GM12878 (cell line): ENCODE data around the gene RASSF8. TPM values are rescaled to one million over a fixed set of nuclear protein-coding genes. Genes with fewer than 3 reads are reported as not detected.

Experiments used
- ATAC-seq: fragments of 200-7000 bp; cut with Tn5 transposase; 3 replicates; pipeline ENCODE4 v1.9.1; 2020; ENCODE audit warnings: mild to moderate bottlenecking, moderate library complexity
- BruUV-seq: library from RNA; stranded (reverse); fragments of 400-500 nt; replicated peaks from 2 replicates; lab custom pipeline; 2021; lab: Mats Ljungman, UMichigan
- CTCF ChIA-PET: fragments of 300-600 bp; sonication (Branson Sonifier 250); formaldehyde crosslinking; extraction: SDS; loops from one replicate; lab custom pipeline; 2021; ENCODE audit warnings: inconsistent platforms; lab: Yijun Ruan, JAX
- POLR2A ChIA-PET: fragments of 350-600 bp; formaldehyde crosslinking; extraction: SDS; loops from one replicate; lab custom pipeline; 2021; ENCODE audit warnings: inconsistent platforms; lab: Charles Lee
- RAD21 ChIA-PET: fragments of 300-600 bp; sonication (Branson Sonifier 250); formaldehyde crosslinking; loops from one replicate; lab custom pipeline; 2023; ENCODE audit warnings: antibody characterized with exemption; ENCODE audit not compliant: unreplicated experiment; lab: Charles Lee
- SMC1A ChIA-PET: fragments of 300-600 bp; sonication (Branson Sonifier 250); formaldehyde crosslinking; loops from one replicate; lab custom pipeline; 2023; ENCODE audit not compliant: unreplicated experiment, uncharacterized antibody; lab: Charles Lee
- DNase-seq: peaks from one replicate; pipeline ENCODE4 v3.0.0-alpha.2; 2011; ENCODE audit warnings: low read depth, low spot score
- FAIRE-seq: peaks from 3 replicates; lab custom pipeline; 2011; peaks lifted over from hg19 to GRCh38; lab: Jason Lieb, UNC
- H2AFZ ChIP-seq: 2 replicates; pipeline ENCODE4 v1.6.0; 2011; ENCODE audit warnings: low read depth, low read length, control low read depth; ENCODE audit not compliant: control insufficient read depth
- H3K27ac ChIP-seq: 2 replicates; pipeline ENCODE4 v1.5.1; 2011; ENCODE audit warnings: control low read depth; ENCODE audit not compliant: control insufficient read depth, insufficient read depth
- H3K27me3 ChIP-seq, 2 experiments: replicated peaks in 1 of 2; 2 replicates each; pipeline versions ENCODE4 v1.6.0 to v1.6.1; 2011; ENCODE audit warnings: low read length in 1 of 2; ENCODE audit not compliant: control insufficient read depth in 2 of 2, insufficient read depth in 2 of 2
- H3K36me3 ChIP-seq, 2 experiments: 2 replicates each; pipeline ENCODE4 v1.5.1; 2011; ENCODE audit warnings: low read length in 1 of 2; ENCODE audit not compliant: control insufficient read depth in 2 of 2, insufficient read depth in 2 of 2
- H3K4me1 ChIP-seq: 2 replicates; pipeline ENCODE4 v1.6.1; 2011; ENCODE audit warnings: mild to moderate bottlenecking, low read length, moderate library complexity, mixed read lengths; ENCODE audit not compliant: control insufficient read depth, insufficient read depth
- H3K4me2 ChIP-seq: 2 replicates; pipeline ENCODE4 v1.6.0; 2011; ENCODE audit warnings: control low read depth; ENCODE audit not compliant: control insufficient read depth, insufficient read depth
- H3K4me3 ChIP-seq: fragments of 200-600 bp; sonication (generic); 2 replicates; pipeline ENCODE4 v1.5.1; 2016
- H3K79me2 ChIP-seq: 2 replicates; pipeline ENCODE4 v1.6.0; 2011; ENCODE audit warnings: low read length; ENCODE audit not compliant: control insufficient read depth, insufficient read depth
- H3K9ac ChIP-seq: 2 replicates; pipeline ENCODE4 v1.8.0; 2011; ENCODE audit warnings: low read length, control low read depth, mixed read lengths; ENCODE audit not compliant: control insufficient read depth, insufficient read depth
- H3K9me3 ChIP-seq: replicated peaks from 3 replicates; pipeline ENCODE4 v1.5.1; 2011; ENCODE audit warnings: mild to moderate bottlenecking, low read length; ENCODE audit not compliant: control insufficient read depth, insufficient read depth
- H4K20me1 ChIP-seq: 2 replicates; pipeline ENCODE4 v1.6.0; 2011; ENCODE audit not compliant: control insufficient read depth, insufficient read depth
- BACH1 ChIP-seq: fragments of 450-650 bp; IDR thresholded peaks from 2 replicates; pipeline ENCODE4 v1.6.1; 2017; ENCODE audit warnings: mild to moderate bottlenecking, borderline replicate concordance
- BHLHE40 ChIP-seq, 2 experiments: fragments of 450-650 bp in 1 of 2; IDR thresholded peaks; 2 replicates each; pipeline ENCODE4 v1.6.1; 2011 to 2017; ENCODE audit warnings: low read depth in 2 of 2, borderline replicate concordance in 1 of 2, improper control_type of control experiment in 1 of 2, low read length in 1 of 2, mild to moderate bottlenecking in 1 of 2
- EZH2 ChIP-seq: IDR thresholded peaks from 2 replicates; pipeline ENCODE4 v1.6.1; 2012; ENCODE audit warnings: low read depth, mild to moderate bottlenecking, control low read depth, inconsistent platforms, low read length, borderline replicate concordance; ENCODE audit not compliant: control insufficient read depth
- FOS ChIP-seq: IDR thresholded peaks from 3 replicates; pipeline ENCODE4 v1.6.1; 2011; ENCODE audit warnings: borderline replicate concordance; ENCODE audit not compliant: insufficient read length; ENCODE audit errors: extremely low read depth
- FOXM1 ChIP-seq: IDR thresholded peaks from 2 replicates; pipeline ENCODE4 v1.6.1; 2012; ENCODE audit warnings: low read depth, mild to moderate bottlenecking, inconsistent platforms, low read length, moderate library complexity
- KDM1A ChIP-seq: fragments of 200-600 bp; sonication (generic); IDR thresholded peaks from 2 replicates; pipeline ENCODE4 v1.6.1; 2016; ENCODE audit warnings: borderline replicate concordance
- LARP7 ChIP-seq: fragments of 450-650 bp; IDR thresholded peaks from 2 replicates; pipeline ENCODE4 v1.6.1; 2017; ENCODE audit warnings: mild to moderate bottlenecking
- POLR2AphosphoS5 ChIP-seq: IDR thresholded peaks from 2 replicates; pipeline ENCODE4 v1.6.1; 2011; ENCODE audit warnings: mild to moderate bottlenecking, low read length, inconsistent platforms
- RAD21 ChIP-seq: IDR thresholded peaks from 2 replicates; pipeline ENCODE4 v1.6.1; 2011; ENCODE audit warnings: mild to moderate bottlenecking, low read depth, low read length, moderate library complexity; ENCODE audit not compliant: insufficient read depth
- SKIL ChIP-seq: fragments of 450-650 bp; IDR thresholded peaks from 2 replicates; pipeline ENCODE4 v1.6.1; 2017; ENCODE audit warnings: mild to moderate bottlenecking, low read depth, inconsistent platforms; ENCODE audit not compliant: poor library complexity, severe bottlenecking
- STAT3 ChIP-seq: IDR thresholded peaks from 2 replicates; pipeline ENCODE4 v1.6.1; 2011; ENCODE audit warnings: low read depth, low read length, improper control_type of control experiment
- TARDBP ChIP-seq: IDR thresholded peaks from 2 replicates; pipeline ENCODE4 v1.6.1; 2016; ENCODE audit warnings: borderline replicate concordance
- USF2 ChIP-seq: IDR thresholded peaks from 2 replicates; pipeline ENCODE4 v1.6.1; 2011; ENCODE audit warnings: low read depth, low read length, improper control_type of control experiment, borderline replicate concordance
- ZNF217 ChIP-seq: fragments of 450-650 bp; IDR thresholded peaks from 2 replicates; pipeline ENCODE4 v1.6.1; 2017; ENCODE audit warnings: antibody characterized with exemption, mild to moderate bottlenecking
- WGBS: methylation state at CpG from one replicate; pipeline ENCODE4 v1.1.6; 2016; ENCODE audit warnings: low lambda C conversion rate; ENCODE audit not compliant: insufficient replicate concordance, insufficient coverage; ENCODE audit errors: missing lambda C conversion rate; 5-methylcytosine and 5-hydroxymethylcytosine counted together
- in situ Hi-C: fragments of 300-500 bp; cut with MboI; formaldehyde crosslinking; loops from 9 replicates; pipeline ENCODE4 v1.14.3; 2018; ENCODE audit warnings: mixed read lengths
- intact Hi-C: fragments of 100-400 bp; cut with micrococcal nuclease; formaldehyde crosslinking; loops from one replicate; pipeline ENCODE4 v1.14.2; 2022; ENCODE audit not compliant: unreplicated experiment
- polyA plus RNA-seq, 11 experiments: library from polyadenylated mRNA; depleted of rRNA in 4 of 11; unstranded in 6 of 11; stranded (reverse) in 5 of 11; fragments of >200 nt; fragmentation: Nextera tagmentation in 4 of 11; fragmentation: Illumina TruSeq in 1 of 11; extraction: Ambion mirVana in 4 of 11; extraction: Trizol in 1 of 11; gene quantifications; 1 replicate in 1 of 11; 2 replicates in 10 of 11; pipeline versions ENCODE4 v1.2.1 to v1.2.3, GENCODE V29; 2011 to 2016; ENCODE audit warnings: inconsistent platforms in 2 of 11, missing spikeins in 2 of 11, low read depth in 1 of 11
- total RNA-seq, 4 experiments: library from RNA; depleted of rRNA in 3 of 4; stranded (reverse); fragments of >200 nt in 3 of 4; fragmentation: Illumina TruSeq in 1 of 4; extraction: Trizol in 1 of 4; gene quantifications; 2 replicates each; pipeline versions ENCODE4 v1.2.1 to v1.2.3, GENCODE V29; 2013 to 2021

The RASSF8 gene
- total and polyA plus RNA-seq, 10 of the 15 experiments (the other 5 are each of a cell fraction or from before 2014, with no cell fraction given): 0.06 to 0.18 (median 0.08) TPM; not detected in 6

GRCh38 chr12:26095186-26095585, 136.7 kb downstream of the RASSF8 start (continued):
- TF ChIP-seq USF2 (no peak), BHLHE40 (IDR thresholded peaks at IDR 0.05; ENCODE audit: borderline replicate concordance in 1 of 2, low read depth in 2 of 2, low read length in 1 of 2) (no peak), KDM1A (no peak)

GRCh38 chr12:26096036-26096435, 137.6 kb downstream of the RASSF8 start:
- no peak overlapping the region for H3K4me3 ChIP-seq
- H3K9ac ChIP-seq: no peak overlapping the region
- FAIRE-seq: no peak
- intact Hi-C loops: loop anchor here (5.0 to 10.0 kb wide), 2 partner anchors 519 to 556 kb away; no protein-coding TSS in a partner anchor
- BruUV-seq: no TSS peak
- H4K20me1 ChIP-seq: no peaks in the 10 kb centered on the region
- no peaks in the 10 kb centered on the region for H3K79me2 ChIP-seq
- ChIA-PET RAD21 (interaction anchor here (1.0 to 2.1 kb wide), 5 partner anchors 8 to 556 kb away, joined by 3 to 7 read pairs (median 5); no protein-coding TSS in a partner anchor), SMC1A (interaction anchor here (2.5 kb wide), 1 partner anchor 19 kb away, joined by 9 read pairs; no protein-coding TSS in a partner anchor), POLR2A (no interaction called here), CTCF (interaction anchor here (0.6 to 7.8 kb wide), 7 partner anchors 21 to 556 kb away, joined by 3 to 63 read pairs (median 4); no protein-coding TSS in a partner anchor)
- 51% methylated on average over 2 of the region's 2 CpGs for WGBS
- in situ Hi-C loops: no loop called here
- H3K27me3 ChIP-seq: peaks cover 0 to 9% of the 10 kb centered on the region in 2 experiments; a peak in 2 of 4 replicates
- no peak for TF ChIP-seq POLR2AphosphoS5
- no peak for TF ChIP-seq FOXM1
- no peak for TF ChIP-seq LARP7
- no peak for TF ChIP-seq EZH2
- TF ChIP-seq BHLHE40 (IDR thresholded peaks at IDR 0.05; ENCODE audit: borderline replicate concordance in 1 of 2, low read depth in 2 of 2, low read length in 1 of 2): no peak
- TF ChIP-seq FOS: no peak
- no peak for TF ChIP-seq RAD21
- TF ChIP-seq BACH1: no peak
- no peak for TF ChIP-seq SKIL
- TF ChIP-seq TARDBP: no peak
- TF ChIP-seq STAT3: no peak
- TF ChIP-seq ZNF217: no peak
- DNase-seq: no peak
- no peak overlapping the region for H2AFZ ChIP-seq
- no peaks in the 10 kb centered on the region for H3K36me3 ChIP-seq
- ATAC-seq: no peak
- H3K27ac ChIP-seq: no peak overlapping the region
- H3K4me1 ChIP-seq: no peaks in the 10 kb centered on the region
- H3K9me3 ChIP-seq: no peaks in the 10 kb centered on the region
- H3K4me2 ChIP-seq: no peak overlapping the region
